Measurements from ENCODE around the gene ZGRF1. TPM values are rescaled to one million over a fixed set of nuclear protein-coding genes. Genes with fewer than 3 reads are reported as not detected.
"Not testable (repeated sequence)": the region's sequence is repeated elsewhere in the genome, so short reads cannot be mapped to it uniquely, and the experiment has no call there.

ZGRF1 gene
- total RNA-seq, 3 donors from 2014 or later (not counting 1 experiment from before 2014, with no cell fraction given) = 13.0 to 25.9 (median 20.0) TPM

DNA sequence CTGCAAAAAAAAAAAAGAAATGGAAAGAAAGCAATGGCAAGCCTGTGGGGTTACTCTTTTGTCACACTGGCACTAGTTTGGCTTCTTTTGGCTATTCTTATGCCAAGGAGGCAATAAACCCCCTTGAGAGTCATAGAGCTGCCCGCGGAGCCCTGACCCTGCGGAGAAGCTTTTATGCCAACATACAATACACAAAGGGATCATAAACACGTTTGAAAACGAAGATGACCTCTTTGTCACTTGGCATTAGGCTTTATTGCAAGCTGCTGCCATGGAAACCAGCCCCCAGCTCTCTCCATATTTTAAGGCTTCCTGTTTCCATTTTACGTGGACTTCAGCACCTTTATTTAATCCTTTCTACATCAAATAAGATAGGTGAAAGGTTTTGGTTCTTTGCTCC is 128.4 kb downstream of the ZGRF1 start:
- intact Hi-C loops (cut with micrococcal nuclease) = no loop called here
- DNase-seq = no peak
- Mint-ChIP-seq H3K4me3 (no peak overlapping the region), H3K4me1 (peaks cover 14 to 19% of the 10 kb centered on the region in 2 donors), H3K36me3 (peaks cover 12% of the 10 kb centered on the region), H3K27me3 (ENCODE audit: low read depth in 2 of 2) (peaks cover 54 to 77% of the 10 kb centered on the region in 2 donors), H3K27ac (no peak overlapping the region), H3K9me3 (no peaks in the 10 kb centered on the region)
- Histone ChIP-seq H3K36me3 (ENCODE audit: control insufficient read depth, insufficient read depth, low read length) (no peaks in the 10 kb centered on the region), H3K27ac (ENCODE audit: low read length) (no peak overlapping the region), H3K9me3 (ENCODE audit: control insufficient read depth, insufficient read depth, low read length) (peaks cover 5% of the 10 kb centered on the region), H3K4me3 (ENCODE audit: low read length) (no peak overlapping the region), H3K27me3 (ENCODE audit: control insufficient read depth, insufficient read depth, low read length) (peaks cover 42% of the 10 kb centered on the region), H3K4me1 (ENCODE audit: control insufficient read depth, insufficient read depth, low read length) (peaks cover 25% of the 10 kb centered on the region)
- TF ChIP-seq, protein P1, sequence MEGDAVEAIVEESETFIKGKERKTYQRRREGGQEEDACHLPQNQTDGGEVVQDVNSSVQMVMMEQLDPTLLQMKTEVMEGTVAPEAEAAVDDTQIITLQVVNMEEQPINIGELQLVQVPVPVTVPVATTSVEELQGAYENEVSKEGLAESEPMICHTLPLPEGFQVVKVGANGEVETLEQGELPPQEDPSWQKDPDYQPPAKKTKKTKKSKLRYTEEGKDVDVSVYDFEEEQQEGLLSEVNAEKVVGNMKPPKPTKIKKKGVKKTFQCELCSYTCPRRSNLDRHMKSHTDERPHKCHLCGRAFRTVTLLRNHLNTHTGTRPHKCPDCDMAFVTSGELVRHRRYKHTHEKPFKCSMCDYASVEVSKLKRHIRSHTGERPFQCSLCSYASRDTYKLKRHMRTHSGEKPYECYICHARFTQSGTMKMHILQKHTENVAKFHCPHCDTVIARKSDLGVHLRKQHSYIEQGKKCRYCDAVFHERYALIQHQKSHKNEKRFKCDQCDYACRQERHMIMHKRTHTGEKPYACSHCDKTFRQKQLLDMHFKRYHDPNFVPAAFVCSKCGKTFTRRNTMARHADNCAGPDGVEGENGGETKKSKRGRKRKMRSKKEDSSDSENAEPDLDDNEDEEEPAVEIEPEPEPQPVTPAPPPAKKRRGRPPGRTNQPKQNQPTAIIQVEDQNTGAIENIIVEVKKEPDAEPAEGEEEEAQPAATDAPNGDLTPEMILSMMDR (IDR thresholded peaks at IDR 0.05) = no peak
- WGBS (ENCODE audit: insufficient coverage) = 16% methylated on average over 5 of the region's 6 CpGs
- ATAC-seq = no peak

DNA sequence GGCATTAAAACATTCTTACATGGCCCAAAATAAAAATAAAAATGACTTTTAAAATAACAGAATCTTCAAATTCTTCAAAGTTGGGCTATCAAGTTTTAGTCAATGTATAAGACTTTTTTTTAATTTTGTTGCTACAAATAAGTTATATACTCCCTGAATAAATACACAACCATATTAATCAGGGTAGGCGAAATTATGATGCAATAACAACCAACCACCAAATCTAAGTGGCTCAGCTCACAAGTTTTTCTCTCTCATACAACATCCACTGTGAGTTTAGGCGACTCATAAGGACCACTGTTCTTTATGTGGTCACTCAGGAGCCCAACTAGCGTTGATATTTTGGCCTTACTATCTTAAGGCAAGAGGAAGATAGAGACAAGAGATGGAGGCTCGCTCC is 131.9 kb downstream of the ZGRF1 start:
- Histone ChIP-seq H3K27ac (ENCODE audit: low read length) (no peak overlapping the region), H3K9me3 (ENCODE audit: control insufficient read depth, insufficient read depth, low read length) (no peaks in the 10 kb centered on the region), H3K36me3 (ENCODE audit: control insufficient read depth, insufficient read depth, low read length) (no peaks in the 10 kb centered on the region), H3K4me1 (ENCODE audit: control insufficient read depth, insufficient read depth, low read length) (peaks cover 7% of the 10 kb centered on the region), H3K27me3 (ENCODE audit: control insufficient read depth, insufficient read depth, low read length) (peaks cover 18% of the 10 kb centered on the region), H3K4me3 (ENCODE audit: low read length) (no peak overlapping the region)
- Mint-ChIP-seq H3K27ac (no peak overlapping the region), H3K9me3 (no peaks in the 10 kb centered on the region), H3K4me3 (no peak overlapping the region), H3K27me3 (ENCODE audit: low read depth in 2 of 2) (peaks cover 41 to 73% of the 10 kb centered on the region in 2 donors), H3K4me1 (peaks cover 8 to 14% of the 10 kb centered on the region in 2 donors), H3K36me3 (peaks cover 12% of the 10 kb centered on the region)
- TF ChIP-seq, protein P1 (IDR thresholded peaks at IDR 0.05) = no peak
- ATAC-seq (no peak), DNase-seq (no peak)
- intact Hi-C loops (cut with micrococcal nuclease) = no loop called here
- 84% methylated on average over 4 of the region's 4 CpGs for WGBS (ENCODE audit: insufficient coverage)

- Histone ChIP-seq H3K4me1 (ENCODE audit: control insufficient read depth, insufficient read depth, low read length) (no peaks in the 10 kb centered on the region), H3K9me3 (ENCODE audit: control insufficient read depth, insufficient read depth, low read length) (no peaks in the 10 kb centered on the region), H3K27me3 (ENCODE audit: control insufficient read depth, insufficient read depth, low read length) (peaks cover 8% of the 10 kb centered on the region), H3K36me3 (ENCODE audit: control insufficient read depth, insufficient read depth, low read length) (no peaks in the 10 kb centered on the region), H3K27ac (ENCODE audit: low read length) (no peak overlapping the region), H3K4me3 (ENCODE audit: low read length) (no peak overlapping the region)
- WGBS (ENCODE audit: insufficient coverage) = 75% methylated on average over 4 of the region's 5 CpGs
- Mint-ChIP-seq H3K4me1 (no peaks in the 10 kb centered on the region), H3K36me3 (no peaks in the 10 kb centered on the region), H3K4me3 (no peak overlapping the region), H3K27me3 (ENCODE audit: low read depth in 2 of 2) (peaks cover 25 to 57% of the 10 kb centered on the region in 2 donors), H3K27ac (no peak overlapping the region), H3K9me3 (no peaks in the 10 kb centered on the region)
- ATAC-seq (no peak), DNase-seq (no peak)
- TF ChIP-seq, protein P1 (IDR thresholded peaks at IDR 0.05) = no peak
- intact Hi-C loops (cut with micrococcal nuclease) = no loop called here
These were observed 133.8 kb downstream of the ZGRF1 start for GRCh38 chr4:112502871-112503270.

GRCh38 chr4:112492321-112492720 is 144.4 kb downstream of the ZGRF1 start:
- no peaks in the 10 kb centered on the region for H3K36me3 Mint-ChIP-seq
- H3K27me3 Mint-ChIP-seq (ENCODE audit: low read depth in 2 of 2) = peaks cover 0 to 2% of the 10 kb centered on the region in 2 donors
- Histone ChIP-seq H3K27me3 (ENCODE audit: control insufficient read depth, insufficient read depth, low read length) (no peaks in the 10 kb centered on the region), H3K27ac (ENCODE audit: low read length) (no peak overlapping the region), H3K9me3 (ENCODE audit: control insufficient read depth, insufficient read depth, low read length) (no peaks in the 10 kb centered on the region), H3K36me3 (ENCODE audit: control insufficient read depth, insufficient read depth, low read length) (no peaks in the 10 kb centered on the region), H3K4me3 (ENCODE audit: low read length) (no peak overlapping the region), H3K4me1 (ENCODE audit: control insufficient read depth, insufficient read depth, low read length) (no peaks in the 10 kb centered on the region)
- H3K27ac Mint-ChIP-seq = no peak overlapping the region
- TF ChIP-seq, protein P1 (IDR thresholded peaks at IDR 0.05) = no peak
- no peak for DNase-seq
- 93% methylated on average over 6 of the region's 7 CpGs for WGBS (ENCODE audit: insufficient coverage)
- H3K4me1 Mint-ChIP-seq = no peaks in the 10 kb centered on the region
- ATAC-seq = no peak
- intact Hi-C loops (cut with micrococcal nuclease) = no loop called here
- H3K9me3 Mint-ChIP-seq = peaks cover 3 to 10% of the 10 kb centered on the region in 2 donors
- H3K4me3 Mint-ChIP-seq = no peak overlapping the region

GRCh38 chr4:112490808-112491207 is 145.9 kb downstream of the ZGRF1 start:
- H3K9me3 Mint-ChIP-seq; H3K4me1 Mint-ChIP-seq; H3K4me3 ChIP-seq (ENCODE audit: low read length); H3K9me3 ChIP-seq (ENCODE audit: control insufficient read depth, insufficient read depth, low read length); H3K27me3 ChIP-seq (ENCODE audit: control insufficient read depth, insufficient read depth, low read length); H3K27ac Mint-ChIP-seq; H3K4me3 Mint-ChIP-seq; H3K27me3 Mint-ChIP-seq (ENCODE audit: low read depth in 2 of 2); H3K27ac ChIP-seq (ENCODE audit: low read length); H3K36me3 ChIP-seq (ENCODE audit: control insufficient read depth, insufficient read depth, low read length); ATAC-seq; intact Hi-C loops (cut with micrococcal nuclease); DNase-seq; H3K36me3 Mint-ChIP-seq; H3K4me1 ChIP-seq (ENCODE audit: control insufficient read depth, insufficient read depth, low read length): not testable (repeated sequence)
- 96% methylated on average over 3 of the region's 3 CpGs for WGBS (ENCODE audit: insufficient coverage)
